KOPT-K1 (cell line): ENCODE data around the gene SLC25A38.

Experiments used
- H3K27ac ChIP-seq: fragments of 200-600 bp; sonication (generic); 2 replicates; pipeline ENCODE4 v1.5.1; 2016; ENCODE audit warnings: antibody characterized with exemption, mild to moderate bottlenecking, low read depth, low read length; ENCODE audit not compliant: poor library complexity, severe bottlenecking
- H3K36me3 ChIP-seq: fragments of 200-600 bp; sonication (generic); 2 replicates; pipeline ENCODE4 v1.5.1; 2017; ENCODE audit warnings: antibody characterized with exemption, mild to moderate bottlenecking, low read length, moderate library complexity; ENCODE audit not compliant: insufficient read depth
- H3K9me3 ChIP-seq: fragments of 200-600 bp; sonication (generic); 2 replicates; pipeline ENCODE4 v1.5.1; 2017; ENCODE audit warnings: antibody characterized with exemption, low read length, mild to moderate bottlenecking; ENCODE audit not compliant: insufficient read depth, poor library complexity, severe bottlenecking

Gene SLC25A38

GRCh38 chr3:39427506-39427905 is 44.3 kb downstream of the SLC25A38 start:
- Histone ChIP-seq H3K36me3 (no peaks in the 10 kb centered on the region), H3K9me3 (no peaks in the 10 kb centered on the region), H3K27ac (no peak overlapping the region)

DNA sequence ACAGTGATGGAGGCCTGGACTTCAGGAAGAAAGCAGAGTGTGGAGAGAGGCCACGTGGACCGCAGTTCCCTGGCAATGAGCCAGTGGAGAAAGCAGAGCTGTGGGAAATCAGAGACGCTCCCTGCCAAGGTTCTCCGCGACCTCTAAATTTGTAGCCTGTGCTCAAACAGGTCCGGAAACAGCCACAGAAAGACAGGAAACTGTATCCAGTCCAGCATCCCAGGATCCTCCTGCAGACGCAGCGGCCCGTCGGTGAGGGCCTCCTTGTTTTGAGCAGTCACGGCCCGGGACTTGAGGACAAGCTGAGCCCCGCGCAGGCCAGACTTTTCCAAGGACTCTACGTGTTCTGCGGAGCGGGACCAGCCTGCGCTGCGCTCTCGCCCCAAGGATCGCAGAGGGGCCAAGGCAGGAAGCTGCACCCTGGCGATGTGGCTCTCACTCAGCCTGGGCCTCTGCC is 45.6 kb downstream of the SLC25A38 start:
- Histone ChIP-seq H3K36me3 (no peaks in the 10 kb centered on the region), H3K27ac (no peak overlapping the region), H3K9me3 (no peaks in the 10 kb centered on the region)

- Histone ChIP-seq H3K27ac (no peak overlapping the region), H3K36me3 (no peaks in the 10 kb centered on the region), H3K9me3 (no peaks in the 10 kb centered on the region)
These were observed 46.3 kb downstream of the SLC25A38 start for GRCh38 chr3:39429466-39429865.

DNA sequence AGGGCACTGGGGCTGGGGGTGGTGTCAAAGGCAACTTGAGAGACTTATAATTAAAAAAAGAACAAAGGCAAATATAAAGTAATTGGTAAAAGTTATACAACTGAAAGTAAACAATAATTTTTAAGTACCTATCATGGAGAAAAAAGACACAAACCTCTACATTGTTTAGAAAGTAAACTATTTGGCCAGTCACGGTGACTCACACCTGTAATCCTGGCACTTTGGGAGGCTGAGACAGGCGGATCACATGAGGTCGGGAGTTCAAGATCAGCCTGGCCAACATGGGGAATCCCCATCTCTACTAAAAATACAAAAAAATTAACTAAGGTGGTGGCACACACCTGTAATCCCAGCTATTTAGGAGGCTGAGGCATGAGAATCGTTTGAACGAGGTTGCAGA is 49.2 kb downstream of the SLC25A38 start:
- Histone ChIP-seq H3K36me3 (no peaks in the 10 kb centered on the region), H3K9me3 (no peaks in the 10 kb centered on the region), H3K27ac (no peak overlapping the region)

- Histone ChIP-seq H3K27ac (no peak overlapping the region), H3K36me3 (no peaks in the 10 kb centered on the region), H3K9me3 (no peaks in the 10 kb centered on the region)
These were observed 50.5 kb downstream of the SLC25A38 start for GRCh38 chr3:39433642-39434041.

- no peaks in the 10 kb centered on the region for H3K36me3 ChIP-seq
- H3K27ac ChIP-seq: no peak overlapping the region
- H3K9me3 ChIP-seq: no peaks in the 10 kb centered on the region
These were observed 51.4 kb downstream of the SLC25A38 start for GRCh38 chr3:39434574-39434973.

- Histone ChIP-seq H3K27ac (no peak overlapping the region), H3K36me3 (no peaks in the 10 kb centered on the region), H3K9me3 (no peaks in the 10 kb centered on the region)
These were observed 52.0 kb downstream of the SLC25A38 start for GRCh38 chr3:39435006-39435748.

- Histone ChIP-seq H3K27ac (no peak overlapping the region), H3K36me3 (no peaks in the 10 kb centered on the region), H3K9me3 (no peaks in the 10 kb centered on the region)
These were observed 55.7 kb downstream of the SLC25A38 start for GRCh38 chr3:39438880-39439279.

GRCh38 chr3:39440316-39440715 is 57.1 kb downstream of the SLC25A38 start:
- no peaks in the 10 kb centered on the region for H3K36me3 ChIP-seq
- no peaks in the 10 kb centered on the region for H3K9me3 ChIP-seq
- H3K27ac ChIP-seq: no peak overlapping the region

DNA sequence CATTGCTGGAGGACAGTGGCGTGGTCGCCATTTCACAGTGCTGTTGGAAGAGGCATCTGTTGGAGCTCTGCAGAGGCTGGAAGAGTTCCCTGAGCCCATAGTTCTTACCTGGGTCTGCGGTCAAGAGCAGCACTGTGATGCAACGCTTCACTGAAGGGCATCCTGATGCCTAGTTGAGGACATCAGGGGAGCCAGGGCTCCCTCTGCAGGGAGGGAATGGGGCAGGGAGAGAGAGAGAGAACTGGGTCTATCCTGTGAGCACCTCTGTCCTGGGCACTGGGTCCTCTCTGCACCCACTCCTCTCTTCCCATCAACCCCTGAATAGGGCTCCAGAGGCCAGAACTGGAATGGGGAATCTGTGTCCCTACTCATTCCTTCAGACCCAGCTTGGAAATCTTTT is 60.4 kb downstream of the SLC25A38 start:
- no peaks in the 10 kb centered on the region for H3K36me3 ChIP-seq
- no peak overlapping the region for H3K27ac ChIP-seq
- H3K9me3 ChIP-seq: no peaks in the 10 kb centered on the region

- Histone ChIP-seq H3K27ac (no peak overlapping the region), H3K9me3 (no peaks in the 10 kb centered on the region), H3K36me3 (no peaks in the 10 kb centered on the region)
These were observed 62.8 kb downstream of the SLC25A38 start for GRCh38 chr3:39445927-39446326.

- Histone ChIP-seq H3K36me3 (no peaks in the 10 kb centered on the region), H3K27ac (no peak overlapping the region), H3K9me3 (no peaks in the 10 kb centered on the region)
These were observed 63.3 kb downstream of the SLC25A38 start for GRCh38 chr3:39446444-39446843.
